Raji (cell line): ENCODE results near the gene SPX.

ENCODE experiments used
- POLR2A ChIP-seq: IDR thresholded peaks from 2 replicates; pipeline ENCODE4 v1.6.1; 2011; ENCODE audit warnings: low read depth, low read length, control low read depth; ENCODE audit not compliant: insufficient read depth

SPX gene

DNA sequence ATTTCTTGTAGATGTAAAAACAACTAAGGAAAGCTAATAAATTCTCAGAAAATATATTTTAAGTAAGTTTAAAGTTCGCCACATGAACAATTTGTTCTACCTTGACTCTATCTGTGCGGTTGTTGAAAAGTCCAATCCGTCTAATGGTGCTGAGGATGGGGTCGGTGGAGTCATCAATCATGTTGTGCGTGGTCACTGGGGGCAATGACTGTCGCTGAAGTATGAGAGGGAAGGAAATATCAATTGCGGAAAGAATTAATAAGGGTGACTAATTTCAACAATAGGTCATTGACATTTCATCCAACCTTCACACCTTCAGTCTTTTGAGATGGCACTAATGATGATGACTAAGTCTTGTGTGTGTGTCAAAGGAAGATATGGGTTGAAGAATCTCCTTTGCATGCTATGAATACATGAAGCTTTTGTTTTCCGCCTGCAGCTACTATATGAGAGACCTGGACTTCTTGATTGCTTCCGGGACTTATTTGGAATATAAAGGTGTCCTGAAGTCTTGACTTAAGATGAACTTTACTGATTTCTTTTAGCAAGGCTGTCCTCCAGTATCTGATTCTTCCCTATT lies 32.1 kb downstream of the SPX start:
- no peak for TF ChIP-seq POLR2A

GRCh38 chr12:21559855-21560569 lies 33.9 kb downstream of the SPX start:
- no peak for TF ChIP-seq POLR2A

DNA sequence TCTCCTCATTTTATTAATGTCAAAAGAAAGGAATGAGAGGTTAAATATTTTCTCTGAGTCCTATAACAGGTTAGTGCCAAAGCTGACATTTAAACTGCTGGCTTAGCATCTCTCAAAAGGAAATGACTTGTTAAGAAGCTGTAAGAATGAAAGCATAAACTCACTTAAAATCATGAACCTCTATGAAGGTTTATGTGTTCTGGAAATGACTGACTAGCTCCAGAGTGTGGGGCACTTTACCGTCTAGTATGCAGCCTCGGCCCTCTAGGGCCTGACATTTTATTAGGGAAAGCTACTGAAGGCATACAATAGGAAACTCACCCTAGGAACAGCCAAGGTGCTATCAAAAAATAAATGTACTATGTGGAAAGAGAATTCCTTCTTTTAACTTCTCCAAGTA lies 35.1 kb downstream of the SPX start:
- no peak for TF ChIP-seq POLR2A

- no peak for TF ChIP-seq POLR2A
These were observed 36.8 kb downstream of the SPX start for GRCh38 chr12:21562859-21563258.

DNA sequence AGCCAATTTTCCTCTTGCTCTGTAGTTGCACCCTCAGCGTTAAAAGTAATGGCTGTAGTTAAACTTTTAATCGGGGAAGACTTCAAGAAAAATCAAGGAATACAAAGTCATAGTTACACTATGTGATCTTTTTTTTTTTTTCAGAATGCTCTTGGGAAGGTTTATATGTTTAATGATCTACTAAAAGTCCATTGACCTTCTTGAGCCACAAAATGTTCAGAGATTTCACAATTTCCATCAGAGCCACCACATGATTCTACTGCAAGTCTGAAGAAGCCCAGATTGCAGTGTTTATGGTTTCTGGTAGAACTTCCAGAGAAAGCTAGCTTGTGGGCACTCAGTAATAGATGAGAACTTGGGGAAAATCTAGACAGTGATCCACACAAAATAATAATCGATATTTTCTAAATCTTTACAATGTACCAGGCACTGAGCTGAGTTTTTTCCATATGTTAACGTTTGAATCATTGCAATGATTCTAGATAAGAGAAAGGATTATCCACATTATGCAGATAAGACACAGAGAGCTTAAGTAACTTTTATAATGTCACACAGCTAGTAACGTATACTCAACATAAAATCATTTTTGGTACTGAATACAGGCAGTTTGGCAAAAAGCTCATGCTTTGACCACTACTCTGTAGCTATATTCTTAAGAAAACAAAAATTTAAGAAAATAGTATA lies 40.3 kb downstream of the SPX start:
- no peak for TF ChIP-seq POLR2A

DNA sequence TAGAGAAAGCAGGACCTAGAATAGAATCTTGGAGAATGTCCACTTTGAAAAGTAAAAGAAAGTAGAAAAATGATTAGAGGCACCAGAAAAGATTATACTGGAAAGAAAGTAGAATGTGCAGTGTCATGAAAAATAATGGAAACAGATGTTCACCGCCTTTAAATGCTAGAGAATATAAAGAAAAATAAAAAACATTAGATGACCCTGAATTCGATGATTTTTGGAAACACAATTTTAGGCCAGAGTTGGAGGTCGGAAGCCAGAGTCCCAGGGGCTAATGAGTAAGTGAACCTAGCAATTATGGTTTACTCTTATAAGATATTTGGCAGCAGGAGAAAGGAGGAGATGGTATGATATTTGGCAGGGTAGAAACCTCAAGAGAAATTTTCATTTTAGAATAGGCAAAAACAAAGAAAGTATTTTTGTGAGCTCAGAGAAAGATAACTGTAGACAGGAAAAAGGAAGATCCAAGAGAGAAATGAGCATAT lies 40.9 kb downstream of the SPX start:
- no peak for TF ChIP-seq POLR2A

GRCh38 chr12:21568115-21568514 lies 42.0 kb downstream of the SPX start:
- TF ChIP-seq POLR2A = no peak

GRCh38 chr12:21571046-21571445 lies 45.0 kb downstream of the SPX start:
- TF ChIP-seq POLR2A = no peak

DNA sequence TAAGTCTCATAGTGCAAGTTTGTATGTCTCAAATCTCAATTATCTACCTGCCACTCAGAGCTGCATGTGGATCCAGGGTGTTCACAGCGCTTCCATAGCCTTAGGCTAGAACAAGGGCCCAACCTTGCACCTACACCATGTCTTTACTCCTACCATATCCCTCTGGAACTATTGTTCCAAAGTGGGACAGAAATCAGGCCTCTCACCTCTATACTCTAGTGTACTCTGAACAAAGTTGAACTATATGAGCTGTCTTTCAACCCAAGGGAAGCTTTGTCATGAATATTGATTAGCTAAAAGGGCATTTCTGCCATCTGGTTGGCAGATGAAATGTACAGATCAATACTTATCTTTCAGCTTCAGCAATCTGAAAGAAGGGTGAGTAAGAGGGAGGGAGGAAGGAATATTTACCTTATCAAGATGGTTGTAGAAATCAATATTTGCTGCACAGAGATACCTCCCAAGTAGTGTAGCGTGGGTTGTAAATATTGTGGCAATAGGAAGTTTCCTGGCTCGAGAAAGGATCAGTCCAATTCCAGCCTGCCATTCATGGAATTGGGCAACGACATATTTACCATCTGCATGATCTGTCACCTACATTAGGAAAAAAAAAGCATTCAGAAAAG lies 47.8 kb downstream of the SPX start:
- no peak for TF ChIP-seq POLR2A

DNA sequence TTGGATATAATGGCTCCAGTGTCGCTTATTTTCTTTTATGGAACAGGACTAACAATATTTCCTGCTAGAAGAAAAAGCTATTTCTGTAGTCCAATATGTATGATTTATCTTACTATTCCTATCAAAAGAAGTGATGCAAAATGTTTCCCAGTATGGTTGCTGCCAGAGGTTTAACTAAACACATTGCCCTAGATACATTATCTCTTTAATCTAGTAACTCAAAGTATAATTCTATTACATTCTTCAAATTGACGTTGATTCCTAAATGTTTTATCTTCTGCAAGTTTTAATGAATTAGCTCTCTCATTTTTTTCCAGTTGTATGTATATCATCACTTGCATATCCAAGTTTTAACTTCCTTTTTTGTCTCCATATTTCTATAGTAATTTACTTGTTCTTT lies 50.3 kb downstream of the SPX start:
- no peak for TF ChIP-seq POLR2A

- no peak for TF ChIP-seq POLR2A
These were observed 51.4 kb downstream of the SPX start for GRCh38 chr12:21577516-21577915.

- no peak for TF ChIP-seq POLR2A
These were observed 54.8 kb downstream of the SPX start for GRCh38 chr12:21580748-21581516.
